ENCODE results near the gene ITPA. TPM values are rescaled to one million over a fixed set of nuclear protein-coding genes. Genes with fewer than 3 reads are reported as not detected.
A peak's percentile ranks its signal among the peaks of the same experiment; 100 is the strongest.

ITPA gene
- total and polyA plus RNA-seq, 2 of the 13 experiments (the other 11 are each of a cell fraction or from before 2014, with no cell fraction given) = 60.1 to 103 TPM

DNA sequence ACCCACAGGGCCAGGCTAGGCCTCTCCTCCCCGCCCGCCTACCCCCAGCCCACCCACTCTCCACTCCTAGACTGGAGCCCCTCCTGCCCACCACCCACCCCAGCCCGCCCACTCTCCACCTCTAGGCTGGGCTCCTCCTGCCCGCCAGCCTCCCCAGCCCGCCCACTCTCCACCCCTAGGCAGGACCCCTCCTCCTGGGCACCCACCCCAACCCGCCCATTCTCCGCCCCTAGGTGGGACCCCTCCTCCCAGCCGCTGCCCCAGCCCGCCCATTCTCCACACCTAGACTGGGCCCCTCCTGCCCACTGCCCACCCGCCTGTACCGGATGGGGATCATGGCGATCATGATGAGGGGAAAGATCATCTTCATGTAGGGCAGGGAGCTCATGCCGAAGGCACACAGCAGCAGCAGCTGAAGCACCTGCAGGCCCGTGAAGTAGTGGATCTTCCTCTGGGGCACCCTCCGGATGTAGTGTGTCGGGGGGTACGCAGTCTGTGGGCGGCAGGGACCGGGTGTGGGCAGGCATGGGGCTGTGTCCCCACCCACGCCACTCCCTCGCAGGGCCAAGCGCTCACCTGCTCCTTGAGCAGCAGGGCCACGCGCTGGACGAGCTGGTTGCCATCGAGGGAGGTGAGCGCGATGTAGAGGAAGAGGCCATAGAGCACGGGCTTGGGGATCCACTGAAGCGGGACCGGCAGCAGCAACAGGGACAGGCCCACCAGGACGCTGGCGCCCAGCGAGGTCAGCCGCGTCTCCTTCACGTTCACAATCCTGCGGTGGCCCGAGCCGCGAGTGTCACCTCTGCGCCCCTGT is 18.8 kb downstream of the ITPA start (continued):
- TF ChIP-seq, protein P1, sequence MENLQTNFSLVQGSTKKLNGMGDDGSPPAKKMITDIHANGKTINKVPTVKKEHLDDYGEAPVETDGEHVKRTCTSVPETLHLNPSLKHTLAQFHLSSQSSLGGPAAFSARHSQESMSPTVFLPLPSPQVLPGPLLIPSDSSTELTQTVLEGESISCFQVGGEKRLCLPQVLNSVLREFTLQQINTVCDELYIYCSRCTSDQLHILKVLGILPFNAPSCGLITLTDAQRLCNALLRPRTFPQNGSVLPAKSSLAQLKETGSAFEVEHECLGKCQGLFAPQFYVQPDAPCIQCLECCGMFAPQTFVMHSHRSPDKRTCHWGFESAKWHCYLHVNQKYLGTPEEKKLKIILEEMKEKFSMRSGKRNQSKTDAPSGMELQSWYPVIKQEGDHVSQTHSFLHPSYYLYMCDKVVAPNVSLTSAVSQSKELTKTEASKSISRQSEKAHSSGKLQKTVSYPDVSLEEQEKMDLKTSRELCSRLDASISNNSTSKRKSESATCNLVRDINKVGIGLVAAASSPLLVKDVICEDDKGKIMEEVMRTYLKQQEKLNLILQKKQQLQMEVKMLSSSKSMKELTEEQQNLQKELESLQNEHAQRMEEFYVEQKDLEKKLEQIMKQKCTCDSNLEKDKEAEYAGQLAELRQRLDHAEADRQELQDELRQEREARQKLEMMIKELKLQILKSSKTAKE (CRISPR knock-in tag; IDR thresholded peaks at IDR 0.05; ENCODE audit: borderline replicate concordance) = 0 out of 2 replicates have a peak, but pooled peaks have one; percentile 18
- TF ChIP-seq SIN3A (IDR thresholded peaks at IDR 0.05; ENCODE audit: borderline replicate concordance, low read depth, low read length) (no peak), HHEX (CRISPR knock-in tag; IDR thresholded peaks at IDR 0.05) (no peak), MAZ (IDR thresholded peaks at IDR 0.05; ENCODE audit: borderline replicate concordance, low read depth, low read length) (no peak), MAZ (CRISPR knock-in tag; IDR thresholded peaks at IDR 0.05; ENCODE audit: low read depth) (no peak), MATR3 (CRISPR knock-in tag; IDR thresholded peaks at IDR 0.05) (0 out of 2 replicates have a peak, but pooled peaks have one; percentile 6), ZNF75D (CRISPR knock-in tag; IDR thresholded peaks at IDR 0.05; ENCODE audit: borderline replicate concordance) (no peak), THAP7 (CRISPR knock-in tag; IDR thresholded peaks at IDR 0.05) (no peak), KDM5B (CRISPR knock-in tag; IDR thresholded peaks at IDR 0.05; ENCODE audit: borderline replicate concordance) (no peak; the same call in 1 of the 2 replicates), THYN1 (CRISPR knock-in tag; IDR thresholded peaks at IDR 0.05; ENCODE audit: borderline replicate concordance, low read depth) (no peak), ZNF572 (CRISPR knock-in tag; IDR thresholded peaks at IDR 0.05) (0 out of 2 replicates have a peak, but pooled peaks have one; percentile 6), MTF2 (CRISPR knock-in tag; IDR thresholded peaks at IDR 0.05; ENCODE audit: borderline replicate concordance) (no peak), DRAP1 (CRISPR knock-in tag; IDR thresholded peaks at IDR 0.05) (no peak), ARID3A (IDR thresholded peaks at IDR 0.05; ENCODE audit: low read depth, low read length) (no peak), CBX2 (IDR thresholded peaks at IDR 0.05; ENCODE audit: low read depth, low read length) (no peak), CBX2 (CRISPR knock-in tag; IDR thresholded peaks at IDR 0.05; ENCODE audit: low read depth) (no peak), HBP1 (CRISPR knock-in tag; IDR thresholded peaks at IDR 0.05; ENCODE audit: low read depth) (no peak)
- TF ChIP-seq, protein P2, sequence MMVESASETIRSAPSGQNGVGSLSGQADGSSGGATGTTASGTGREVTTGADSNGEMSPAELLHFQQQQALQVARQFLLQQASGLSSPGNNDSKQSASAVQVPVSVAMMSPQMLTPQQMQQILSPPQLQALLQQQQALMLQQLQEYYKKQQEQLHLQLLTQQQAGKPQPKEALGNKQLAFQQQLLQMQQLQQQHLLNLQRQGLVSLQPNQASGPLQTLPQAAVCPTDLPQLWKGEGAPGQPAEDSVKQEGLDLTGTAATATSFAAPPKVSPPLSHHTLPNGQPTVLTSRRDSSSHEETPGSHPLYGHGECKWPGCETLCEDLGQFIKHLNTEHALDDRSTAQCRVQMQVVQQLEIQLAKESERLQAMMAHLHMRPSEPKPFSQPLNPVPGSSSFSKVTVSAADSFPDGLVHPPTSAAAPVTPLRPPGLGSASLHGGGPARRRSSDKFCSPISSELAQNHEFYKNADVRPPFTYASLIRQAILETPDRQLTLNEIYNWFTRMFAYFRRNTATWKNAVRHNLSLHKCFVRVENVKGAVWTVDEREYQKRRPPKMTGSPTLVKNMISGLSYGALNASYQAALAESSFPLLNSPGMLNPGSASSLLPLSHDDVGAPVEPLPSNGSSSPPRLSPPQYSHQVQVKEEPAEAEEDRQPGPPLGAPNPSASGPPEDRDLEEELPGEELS (CRISPR knock-in tag; IDR thresholded peaks at IDR 0.05) = no peak
- TF ChIP-seq, protein P3, sequence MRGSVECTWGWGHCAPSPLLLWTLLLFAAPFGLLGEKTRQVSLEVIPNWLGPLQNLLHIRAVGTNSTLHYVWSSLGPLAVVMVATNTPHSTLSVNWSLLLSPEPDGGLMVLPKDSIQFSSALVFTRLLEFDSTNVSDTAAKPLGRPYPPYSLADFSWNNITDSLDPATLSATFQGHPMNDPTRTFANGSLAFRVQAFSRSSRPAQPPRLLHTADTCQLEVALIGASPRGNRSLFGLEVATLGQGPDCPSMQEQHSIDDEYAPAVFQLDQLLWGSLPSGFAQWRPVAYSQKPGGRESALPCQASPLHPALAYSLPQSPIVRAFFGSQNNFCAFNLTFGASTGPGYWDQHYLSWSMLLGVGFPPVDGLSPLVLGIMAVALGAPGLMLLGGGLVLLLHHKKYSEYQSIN (CRISPR knock-in tag; IDR thresholded peaks at IDR 0.05; ENCODE audit: borderline replicate concordance) = no peak

Data from HepG2 (cell line).